ENCODE data around the gene NANOS2. TPM values are rescaled to one million over a fixed set of nuclear protein-coding genes. Genes with fewer than 3 reads are reported as not detected.

Gene NANOS2
- total and polyA plus RNA-seq, 9 of the 15 experiments (the other 6 are each of a cell fraction or from before 2014, with no cell fraction given): not detected

GRCh38 chr19:45882652-45883585 is 31.7 kb downstream of the NANOS2 start (continued):
- no peak for TF ChIP-seq RHOXF2B (CRISPR knock-in tag; conservative IDR thresholded peaks at IDR 0.05)
- 0 out of 2 replicates have a peak, but pooled peaks have one; percentile 7 for TF ChIP-seq ZNF444 (CRISPR knock-in tag; IDR thresholded peaks at IDR 0.05)
- 0 out of 2 replicates have a peak, but pooled peaks have one; percentile 60 for TF ChIP-seq FOXP4 (CRISPR knock-in tag; IDR thresholded peaks at IDR 0.05; ENCODE audit: borderline replicate concordance)
- no peak for TF ChIP-seq SNRNP70 (optimal IDR thresholded peaks at IDR 0.05; ENCODE audit: low read depth, low read length)
- no peak for TF ChIP-seq PTRF (tag; IDR thresholded peaks at IDR 0.05)
- TF ChIP-seq ZNF609 (CRISPR knock-in tag; IDR thresholded peaks at IDR 0.05; ENCODE audit: borderline replicate concordance): 0 out of 2 replicates have a peak, but pooled peaks have one; percentile 17
- TF ChIP-seq HIVEP1 (CRISPR knock-in tag; IDR thresholded peaks at IDR 0.05): no peak
- TF ChIP-seq, protein P1, sequence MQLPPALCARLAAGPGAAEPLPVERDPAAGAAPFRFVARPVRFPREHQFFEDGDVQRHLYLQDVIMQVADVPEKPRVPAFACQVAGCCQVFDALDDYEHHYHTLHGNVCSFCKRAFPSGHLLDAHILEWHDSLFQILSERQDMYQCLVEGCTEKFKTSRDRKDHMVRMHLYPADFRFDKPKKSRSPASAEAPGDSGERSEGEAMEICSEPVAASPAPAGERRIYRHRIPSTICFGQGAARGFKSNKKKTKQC (CRISPR knock-in tag; IDR thresholded peaks at IDR 0.05): peak; percentile 77
- peak in 1 of 2 experiments; percentile 92; a peak in 2 of 3 replicates for TF ChIP-seq CBX3 (IDR thresholded peaks at IDR 0.05; ENCODE audit: borderline replicate concordance in 1 of 2, low read length in 2 of 2)
- peak; percentile 76 for TF ChIP-seq POLR2A (conservative IDR thresholded peaks at IDR 0.05)
- TF ChIP-seq, protein P2, sequence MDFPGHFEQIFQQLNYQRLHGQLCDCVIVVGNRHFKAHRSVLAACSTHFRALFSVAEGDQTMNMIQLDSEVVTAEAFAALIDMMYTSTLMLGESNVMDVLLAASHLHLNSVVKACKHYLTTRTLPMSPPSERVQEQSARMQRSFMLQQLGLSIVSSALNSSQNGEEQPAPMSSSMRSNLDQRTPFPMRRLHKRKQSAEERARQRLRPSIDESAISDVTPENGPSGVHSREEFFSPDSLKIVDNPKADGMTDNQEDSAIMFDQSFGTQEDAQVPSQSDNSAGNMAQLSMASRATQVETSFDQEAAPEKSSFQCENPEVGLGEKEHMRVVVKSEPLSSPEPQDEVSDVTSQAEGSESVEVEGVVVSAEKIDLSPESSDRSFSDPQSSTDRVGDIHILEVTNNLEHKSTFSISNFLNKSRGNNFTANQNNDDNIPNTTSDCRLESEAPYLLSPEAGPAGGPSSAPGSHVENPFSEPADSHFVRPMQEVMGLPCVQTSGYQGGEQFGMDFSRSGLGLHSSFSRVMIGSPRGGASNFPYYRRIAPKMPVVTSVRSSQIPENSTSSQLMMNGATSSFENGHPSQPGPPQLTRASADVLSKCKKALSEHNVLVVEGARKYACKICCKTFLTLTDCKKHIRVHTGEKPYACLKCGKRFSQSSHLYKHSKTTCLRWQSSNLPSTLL (IDR thresholded peaks at IDR 0.05): no peak
- 0 out of 2 replicates have a peak, but pooled peaks have one; percentile 13 for TF ChIP-seq SIN3B (IDR thresholded peaks at IDR 0.05; ENCODE audit: low read depth)
- TF ChIP-seq POU5F1 (IDR thresholded peaks at IDR 0.05; ENCODE audit: borderline replicate concordance, low read depth, low read length, partially characterized antibody): no peak
- TF ChIP-seq, protein P3, sequence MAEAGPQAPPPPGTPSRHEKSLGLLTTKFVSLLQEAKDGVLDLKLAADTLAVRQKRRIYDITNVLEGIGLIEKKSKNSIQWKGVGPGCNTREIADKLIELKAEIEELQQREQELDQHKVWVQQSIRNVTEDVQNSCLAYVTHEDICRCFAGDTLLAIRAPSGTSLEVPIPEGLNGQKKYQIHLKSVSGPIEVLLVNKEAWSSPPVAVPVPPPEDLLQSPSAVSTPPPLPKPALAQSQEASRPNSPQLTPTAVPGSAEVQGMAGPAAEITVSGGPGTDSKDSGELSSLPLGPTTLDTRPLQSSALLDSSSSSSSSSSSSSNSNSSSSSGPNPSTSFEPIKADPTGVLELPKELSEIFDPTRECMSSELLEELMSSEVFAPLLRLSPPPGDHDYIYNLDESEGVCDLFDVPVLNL (CRISPR knock-in tag; IDR thresholded peaks at IDR 0.05; ENCODE audit: low read depth): no peak

All from K562 (cell line).